Central memory CD8-positive, alpha-beta T cell (primary cell): ENCODE data around the gene RPL35.

Source experiments
- ATAC-seq: fragments of 150-1000 bp; cut with Tn5 transposase; replicated peaks from 2 replicates; pipeline ENCODE4 v1.10.0; 2022; ENCODE audit warnings: mild to moderate bottlenecking, moderate FRiP score, moderate number of reproducible peaks; ENCODE audit not compliant: poor library complexity, severe bottlenecking; ENCODE audit errors: extremely low read depth
- DNase-seq, 2 donors: peaks; one replicate each; pipeline ENCODE4 v3.0.0; 2021; ENCODE audit warnings: low spot score in 2 of 2
- H3K27ac Mint-ChIP-seq: one replicate; pipeline ENCODE4 v1.8.0; 2022; ENCODE audit warnings: low read depth, mild to moderate bottlenecking, moderate library complexity, mixed read lengths
- H3K27me3 Mint-ChIP-seq: one replicate; pipeline ENCODE4 v1.8.0; 2022; ENCODE audit warnings: mixed read lengths
- H3K36me3 Mint-ChIP-seq: one replicate; pipeline ENCODE4 v1.8.0; 2022; ENCODE audit warnings: mild to moderate bottlenecking, moderate library complexity, mixed read lengths; ENCODE audit not compliant: insufficient read depth
- H3K4me1 Mint-ChIP-seq: one replicate; pipeline ENCODE4 v1.8.0; 2022; ENCODE audit warnings: mixed read lengths
- H3K4me3 Mint-ChIP-seq: one replicate; pipeline ENCODE4 v1.8.0; 2022; ENCODE audit warnings: mild to moderate bottlenecking, moderate library complexity, mixed read lengths
- H3K9me3 Mint-ChIP-seq: one replicate; pipeline ENCODE4 v1.8.0; 2022; ENCODE audit warnings: mixed read lengths

The RPL35 gene

DNA sequence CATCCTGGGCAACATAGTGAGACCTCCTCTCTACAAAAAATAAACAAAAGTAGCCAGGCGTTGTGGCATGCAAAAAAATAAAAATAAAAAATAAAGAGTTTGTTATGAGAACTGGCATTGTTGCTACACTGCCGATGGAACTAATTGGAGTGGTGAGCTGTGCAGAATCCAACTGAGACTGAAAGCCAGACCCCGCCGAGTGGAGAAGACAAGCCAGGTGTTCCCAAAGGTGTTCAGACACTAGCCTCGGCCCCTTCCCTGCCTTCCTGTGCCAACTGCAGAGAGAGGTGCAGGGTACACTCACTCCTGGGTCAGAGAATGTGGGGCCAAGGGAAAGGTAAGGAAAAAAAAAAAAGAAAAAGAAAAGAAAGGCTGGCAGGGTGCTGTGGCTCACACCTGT lies 46.2 kb downstream of the RPL35 start:
- H3K4me3 Mint-ChIP-seq, result no peak overlapping the region
- no peaks in the 10 kb centered on the region for H3K9me3 Mint-ChIP-seq
- H3K27ac Mint-ChIP-seq, result no peak overlapping the region
- ATAC-seq (no peak), DNase-seq (no peak)
- no peaks in the 10 kb centered on the region for H3K4me1 Mint-ChIP-seq
- peaks cover 29% of the 10 kb centered on the region for H3K27me3 Mint-ChIP-seq
- no peaks in the 10 kb centered on the region for H3K36me3 Mint-ChIP-seq

DNA sequence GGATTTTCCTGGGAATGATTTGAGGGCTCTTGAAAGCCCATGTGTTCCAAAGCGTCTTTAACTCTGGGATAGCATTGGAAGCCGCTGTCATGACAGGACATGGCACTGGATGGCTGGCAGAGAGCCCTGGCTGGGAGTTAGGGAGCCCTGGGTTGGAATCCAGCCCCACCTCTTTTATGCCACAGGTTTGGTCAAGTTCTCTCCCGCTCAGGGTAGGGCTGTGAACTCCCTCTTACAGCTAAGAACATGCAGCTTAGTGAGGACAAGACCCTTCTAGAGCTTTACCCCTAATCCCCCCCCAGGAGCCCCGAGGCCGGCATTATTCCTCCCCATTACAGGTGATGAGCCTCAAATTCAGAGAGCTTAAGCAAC lies 47.6 kb downstream of the RPL35 start:
- Mint-ChIP-seq H3K27me3 (peaks cover 22% of the 10 kb centered on the region), H3K4me3 (no peak overlapping the region), H3K36me3 (no peaks in the 10 kb centered on the region), H3K27ac (no peak overlapping the region), H3K9me3 (no peaks in the 10 kb centered on the region), H3K4me1 (no peaks in the 10 kb centered on the region)
- ATAC-seq, result no peak
- no peak for DNase-seq

DNA sequence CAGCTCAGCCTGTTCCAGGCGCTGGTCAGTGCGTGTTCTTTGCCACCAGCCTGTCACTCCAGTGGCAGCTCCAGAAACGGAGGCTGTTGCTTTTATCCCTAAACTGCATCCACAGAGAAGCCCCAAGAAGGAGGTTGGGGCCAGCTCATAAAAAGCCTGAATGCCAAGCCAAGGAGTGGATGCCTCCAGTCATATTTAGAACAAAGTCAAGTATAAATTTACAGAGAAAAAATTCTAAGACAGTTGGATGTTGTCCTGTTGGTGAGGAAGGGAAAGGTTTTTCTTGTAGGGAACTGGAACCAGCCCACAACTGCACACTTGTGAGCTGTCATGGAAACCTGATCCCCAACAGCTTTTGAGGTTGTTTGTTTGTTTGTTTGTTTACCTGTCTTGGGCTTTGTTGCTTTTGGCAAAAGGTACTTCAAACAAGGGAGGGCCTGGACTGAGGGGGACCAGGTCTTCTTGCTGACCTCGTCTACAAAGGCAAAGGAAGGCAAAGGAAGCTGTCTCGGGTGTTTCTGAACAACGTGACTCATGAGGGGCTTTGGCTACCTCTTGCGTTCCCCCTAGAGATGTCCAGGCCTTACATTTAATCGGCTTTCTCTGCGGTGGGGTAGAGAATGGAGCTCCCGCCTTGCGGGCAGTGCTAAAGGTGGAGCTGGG lies 48.1 kb downstream of the RPL35 start:
- Mint-ChIP-seq H3K4me1 (no peaks in the 10 kb centered on the region), H3K27ac (no peak overlapping the region), H3K36me3 (no peaks in the 10 kb centered on the region), H3K27me3 (peaks cover 21% of the 10 kb centered on the region), H3K4me3 (no peak overlapping the region), H3K9me3 (no peaks in the 10 kb centered on the region)
- ATAC-seq (no peak), DNase-seq (no peak)

DNA sequence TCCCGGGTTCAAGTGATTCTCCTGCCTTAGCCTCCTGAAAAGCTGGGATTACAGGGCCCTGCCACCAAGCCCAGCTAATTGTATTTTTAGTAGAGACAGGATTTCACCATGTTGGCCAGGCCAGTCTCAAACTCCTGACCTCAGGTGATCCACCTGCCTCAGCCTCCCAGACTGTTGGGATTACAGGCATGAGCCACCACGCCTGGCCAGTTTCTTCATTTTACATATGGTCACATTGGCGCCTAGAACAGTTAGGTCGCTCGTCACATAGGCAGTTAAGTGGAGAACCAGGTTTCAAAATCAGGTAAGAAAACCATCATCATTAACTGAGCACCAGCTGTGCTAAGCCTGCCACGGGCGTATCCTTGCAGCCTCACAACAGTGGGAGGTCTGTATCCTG lies 48.7 kb downstream of the RPL35 start:
- Mint-ChIP-seq H3K27ac (no peak overlapping the region), H3K27me3 (peaks cover 21% of the 10 kb centered on the region), H3K36me3 (no peaks in the 10 kb centered on the region), H3K9me3 (no peaks in the 10 kb centered on the region), H3K4me3 (no peak overlapping the region), H3K4me1 (no peaks in the 10 kb centered on the region)
- DNase-seq, result no peak
- no peak for ATAC-seq

DNA sequence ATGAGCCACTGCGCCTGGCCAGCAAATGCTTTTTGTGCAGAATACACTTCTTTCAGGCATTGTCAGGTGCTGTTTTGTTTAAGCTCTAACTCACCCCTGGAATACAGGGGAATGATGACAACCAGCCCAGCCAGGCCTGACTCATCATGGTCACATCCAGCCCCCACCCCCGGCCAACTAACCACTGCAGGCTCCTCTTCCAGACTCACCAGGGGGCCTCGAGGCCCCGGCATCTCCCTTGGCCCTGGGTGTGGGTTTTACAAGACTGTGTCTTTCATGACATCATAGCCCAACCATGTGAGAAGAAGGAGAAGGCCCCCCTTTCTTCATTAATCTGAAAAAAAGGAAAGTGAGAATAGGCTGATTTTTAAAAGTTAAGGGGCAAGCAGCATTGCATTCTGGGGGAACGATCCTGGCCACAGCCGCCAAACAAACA lies 49.3 kb downstream of the RPL35 start:
- no peaks in the 10 kb centered on the region for H3K36me3 Mint-ChIP-seq
- no peak overlapping the region for H3K4me3 Mint-ChIP-seq
- peaks cover 21% of the 10 kb centered on the region for H3K27me3 Mint-ChIP-seq
- DNase-seq (no peak), ATAC-seq (no peak)
- H3K9me3 Mint-ChIP-seq, result no peaks in the 10 kb centered on the region
- H3K4me1 Mint-ChIP-seq, result no peaks in the 10 kb centered on the region
- H3K27ac Mint-ChIP-seq, result no peak overlapping the region

DNA sequence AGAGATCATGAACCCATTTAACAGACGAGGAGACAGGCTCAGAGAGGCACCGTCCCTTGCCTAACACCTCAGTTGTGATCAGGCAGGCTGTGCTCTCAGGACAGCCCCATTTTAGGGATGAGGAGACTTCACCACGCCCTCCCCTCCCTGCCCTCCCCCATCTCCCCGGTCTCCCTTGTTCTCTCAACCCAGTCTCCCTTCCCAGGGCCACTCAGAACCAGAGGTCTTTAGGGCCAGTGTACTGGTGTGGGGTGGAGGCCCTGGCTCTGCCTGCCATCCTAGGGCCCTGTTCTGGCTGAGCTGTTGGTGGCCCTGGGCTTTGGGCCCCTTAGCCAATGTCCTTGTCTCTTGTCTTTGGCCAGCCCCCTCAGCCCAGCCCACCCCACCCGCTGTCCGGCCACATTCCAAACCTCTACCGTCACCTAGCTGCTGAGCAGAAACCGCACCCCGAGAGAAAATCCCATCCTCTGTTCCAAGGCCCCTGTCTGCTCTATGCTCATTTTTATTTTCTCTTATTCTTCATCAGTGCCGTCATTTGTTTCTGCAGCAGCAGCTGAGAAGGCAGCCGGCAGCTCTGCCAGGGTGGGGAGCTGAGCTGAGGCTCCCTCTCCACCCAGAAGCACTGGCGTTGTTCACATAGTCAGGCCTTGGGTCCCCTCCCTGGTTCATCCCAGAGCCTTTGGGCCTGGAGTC lies 50.9 kb downstream of the RPL35 start:
- DNase-seq, result no peak
- Mint-ChIP-seq H3K27me3 (peaks cover 14% of the 10 kb centered on the region), H3K36me3 (no peaks in the 10 kb centered on the region), H3K27ac (no peak overlapping the region), H3K9me3 (no peaks in the 10 kb centered on the region), H3K4me1 (no peaks in the 10 kb centered on the region), H3K4me3 (no peak overlapping the region)
- ATAC-seq, result no peak

DNA sequence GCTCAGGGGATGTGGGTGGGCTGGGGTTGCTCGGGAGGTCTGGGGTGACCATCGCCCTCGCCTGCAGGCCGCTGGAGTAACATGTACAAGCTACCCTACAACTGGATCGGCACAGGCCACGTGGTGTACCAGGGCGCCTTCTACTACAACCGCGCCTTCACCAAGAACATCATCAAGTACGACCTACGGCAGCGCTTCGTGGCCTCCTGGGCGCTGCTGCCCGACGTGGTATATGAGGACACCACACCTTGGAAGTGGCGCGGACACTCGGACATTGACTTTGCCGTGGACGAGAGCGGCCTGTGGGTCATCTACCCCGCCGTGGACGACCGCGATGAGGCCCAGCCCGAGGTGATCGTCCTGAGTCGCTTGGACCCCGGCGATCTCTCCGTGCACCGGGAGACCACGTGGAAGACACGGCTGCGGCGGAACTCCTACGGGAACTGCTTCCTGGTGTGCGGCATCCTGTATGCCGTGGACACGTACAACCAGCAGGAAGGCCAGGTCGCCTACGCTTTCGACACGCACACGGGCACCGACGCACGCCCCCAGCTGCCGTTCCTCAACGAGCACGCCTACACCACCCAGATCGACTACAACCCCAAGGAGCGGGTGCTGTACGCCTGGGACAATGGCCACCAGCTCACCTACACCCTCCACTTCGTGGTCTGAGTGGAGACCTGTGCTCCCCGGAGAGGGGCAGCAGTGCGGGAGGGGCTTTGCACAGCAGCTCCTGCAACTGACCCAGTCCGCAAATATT lies 51.8 kb downstream of the RPL35 start:
- DNase-seq (no peak), ATAC-seq (no peak)
- H3K36me3 Mint-ChIP-seq, result no peaks in the 10 kb centered on the region
- H3K27ac Mint-ChIP-seq, result no peak overlapping the region
- no peak overlapping the region for H3K4me3 Mint-ChIP-seq
- peaks cover 14% of the 10 kb centered on the region for H3K27me3 Mint-ChIP-seq
- no peaks in the 10 kb centered on the region for H3K9me3 Mint-ChIP-seq
- no peaks in the 10 kb centered on the region for H3K4me1 Mint-ChIP-seq

DNA sequence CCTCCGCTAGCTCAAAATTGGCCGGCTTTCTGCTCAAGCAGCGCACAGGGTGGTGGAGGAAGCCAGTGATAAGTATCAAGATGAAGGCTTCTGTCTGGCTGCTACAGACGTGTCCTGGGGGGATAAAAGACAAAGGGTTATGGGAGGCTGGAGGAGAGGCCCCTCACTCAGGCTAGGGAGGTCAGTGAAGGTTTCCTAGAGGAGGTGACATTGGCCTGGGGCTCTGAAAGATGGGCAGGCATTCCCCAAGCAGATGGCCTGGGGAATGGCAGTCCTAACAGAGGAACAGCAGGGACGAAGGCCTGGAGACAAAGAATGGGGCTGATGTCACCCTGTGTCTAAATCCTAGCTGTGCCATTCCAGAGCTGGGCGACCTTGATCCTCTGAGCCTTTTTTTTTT lies 52.5 kb downstream of the RPL35 start:
- no peaks in the 10 kb centered on the region for H3K36me3 Mint-ChIP-seq
- peaks cover 14% of the 10 kb centered on the region for H3K27me3 Mint-ChIP-seq
- no peak overlapping the region for H3K27ac Mint-ChIP-seq
- no peak overlapping the region for H3K4me3 Mint-ChIP-seq
- H3K4me1 Mint-ChIP-seq, result no peaks in the 10 kb centered on the region
- no peaks in the 10 kb centered on the region for H3K9me3 Mint-ChIP-seq
- no peak for DNase-seq
- no peak for ATAC-seq

DNA sequence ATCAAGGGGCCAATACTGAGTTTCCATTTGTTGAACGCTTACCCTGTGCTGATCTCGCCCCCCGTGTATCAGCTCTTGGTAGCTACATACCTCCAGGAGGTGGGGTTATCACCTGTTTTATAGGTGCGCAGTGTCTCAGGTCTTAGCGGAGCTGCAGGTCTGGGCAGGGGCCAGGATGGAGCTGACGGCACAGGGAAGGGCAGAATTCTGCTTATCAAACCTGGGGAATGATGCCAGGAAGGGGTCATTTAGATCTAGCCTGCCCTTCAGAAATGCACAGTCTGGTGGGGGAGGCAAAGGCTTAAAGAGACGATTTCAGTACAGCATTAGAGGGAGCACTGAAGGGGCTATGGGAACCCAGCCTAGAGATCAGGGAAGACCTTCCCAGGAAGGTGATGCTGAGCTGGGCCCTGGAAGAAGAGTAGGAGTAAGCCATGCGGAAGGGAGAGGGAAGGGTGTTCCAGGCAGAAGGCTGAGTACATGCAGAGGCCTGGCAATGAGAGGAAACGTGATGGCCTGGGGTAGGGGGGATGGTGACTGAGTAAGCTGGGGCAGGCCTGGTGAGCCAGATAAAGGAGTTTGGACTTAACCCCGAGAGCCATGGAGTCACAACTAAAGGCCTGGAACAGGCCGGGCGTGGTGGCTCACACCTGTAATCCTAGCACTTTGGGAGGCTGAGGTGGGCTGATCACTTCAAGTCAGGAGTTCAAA lies 53.4 kb downstream of the RPL35 start:
- Mint-ChIP-seq H3K9me3 (no peaks in the 10 kb centered on the region), H3K4me1 (no peaks in the 10 kb centered on the region), H3K36me3 (no peaks in the 10 kb centered on the region), H3K4me3 (no peak overlapping the region), H3K27ac (no peak overlapping the region), H3K27me3 (peaks cover 14% of the 10 kb centered on the region)
- no peak for DNase-seq
- no peak for ATAC-seq
